ENCODE results near the gene ZNF274. TPM values are rescaled to one million over a fixed set of nuclear protein-coding genes. Genes with fewer than 3 reads are reported as not detected.

The ZNF274 gene
- polyA plus RNA-seq, 1 of the 3 experiments (the other 2 are of a cell fraction): 3.1 TPM

DNA sequence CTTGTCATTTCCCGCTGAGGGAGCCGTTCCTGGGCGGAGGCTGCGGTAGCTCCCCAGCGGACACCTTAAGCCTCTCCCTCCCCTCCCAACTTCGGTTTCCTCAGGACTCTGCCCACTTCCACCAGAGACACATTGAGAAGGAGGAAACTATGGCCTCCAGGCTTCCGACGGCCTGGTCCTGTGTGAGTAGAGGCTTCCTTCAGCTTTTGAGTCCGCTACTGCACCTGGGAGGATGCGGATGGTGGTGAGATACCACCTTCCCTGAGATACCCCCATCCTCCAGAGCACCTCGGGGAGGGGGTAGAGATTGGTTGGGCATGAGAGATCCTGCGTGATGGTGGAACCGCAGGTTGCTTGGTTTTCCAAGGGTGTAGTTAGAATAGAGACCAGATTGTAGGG lies 955 bp downstream of the ZNF274 start:
- peak overlapping the region; percentile 54 to 65 for H3K4me3 ChIP-seq (ENCODE audit: low read depth in 2 of 2, low read length in 1 of 2)
- peak overlapping the region; percentile 74 for H3K4me2 ChIP-seq
- POLR2A ChIA-PET: interaction anchor here (1.0 to 1.2 kb wide), 3 partner anchors 45 to 181 kb away, joined by 3 to 5 read pairs (median 4); partner anchors contain the start of genes ZNF135, ZNF544 and ZNF606
- H3K27ac ChIP-seq (ENCODE audit: low read depth in 2 of 2, low read length in 1 of 2): no peak overlapping the region; a peak in 1 of 4 replicates
- TF ChIP-seq RFX5 (IDR thresholded peaks at IDR 0.05; ENCODE audit: low read length) (no peak), FOXM1 (IDR thresholded peaks at IDR 0.05; ENCODE audit: low read depth) (no peak), TCF12 (IDR thresholded peaks at IDR 0.05) (no peak), FOXJ3 (CRISPR knock-in tag; IDR thresholded peaks at IDR 0.05) (no peak), RXRA (IDR thresholded peaks at IDR 0.05; ENCODE audit: borderline replicate concordance, low read depth) (no peak), EZH2phosphoT487 (IDR thresholded peaks at IDR 0.05; ENCODE audit: borderline replicate concordance, low read depth) (no peak), RAD21 (IDR thresholded peaks at IDR 0.05; ENCODE audit: low read length) (no peak), NFIC (IDR thresholded peaks at IDR 0.05; ENCODE audit: borderline replicate concordance) (no peak), ELF1 (IDR thresholded peaks at IDR 0.05) (no peak), FOSL2 (IDR thresholded peaks at IDR 0.05; ENCODE audit: borderline replicate concordance, low read depth) (no peak), MEF2A (IDR thresholded peaks at IDR 0.05; ENCODE audit: borderline replicate concordance, low read depth) (no peak), TAF1 (IDR thresholded peaks at IDR 0.05; ENCODE audit: borderline replicate concordance, low read depth, low read length) (no peak), CHD2 (IDR thresholded peaks at IDR 0.05; ENCODE audit: low read length, partially characterized antibody) (no peak)
- TF ChIP-seq, protein P1, sequence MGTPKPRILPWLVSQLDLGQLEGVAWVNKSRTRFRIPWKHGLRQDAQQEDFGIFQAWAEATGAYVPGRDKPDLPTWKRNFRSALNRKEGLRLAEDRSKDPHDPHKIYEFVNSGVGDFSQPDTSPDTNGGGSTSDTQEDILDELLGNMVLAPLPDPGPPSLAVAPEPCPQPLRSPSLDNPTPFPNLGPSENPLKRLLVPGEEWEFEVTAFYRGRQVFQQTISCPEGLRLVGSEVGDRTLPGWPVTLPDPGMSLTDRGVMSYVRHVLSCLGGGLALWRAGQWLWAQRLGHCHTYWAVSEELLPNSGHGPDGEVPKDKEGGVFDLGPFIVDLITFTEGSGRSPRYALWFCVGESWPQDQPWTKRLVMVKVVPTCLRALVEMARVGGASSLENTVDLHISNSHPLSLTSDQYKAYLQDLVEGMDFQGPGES (IDR thresholded peaks at IDR 0.05; ENCODE audit: low read depth, low read length): no peak
- TF ChIP-seq, protein P2, sequence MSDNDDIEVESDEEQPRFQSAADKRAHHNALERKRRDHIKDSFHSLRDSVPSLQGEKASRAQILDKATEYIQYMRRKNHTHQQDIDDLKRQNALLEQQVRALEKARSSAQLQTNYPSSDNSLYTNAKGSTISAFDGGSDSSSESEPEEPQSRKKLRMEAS (IDR thresholded peaks at IDR 0.05; ENCODE audit: low read depth): no peak
- TF ChIP-seq, protein P3, sequence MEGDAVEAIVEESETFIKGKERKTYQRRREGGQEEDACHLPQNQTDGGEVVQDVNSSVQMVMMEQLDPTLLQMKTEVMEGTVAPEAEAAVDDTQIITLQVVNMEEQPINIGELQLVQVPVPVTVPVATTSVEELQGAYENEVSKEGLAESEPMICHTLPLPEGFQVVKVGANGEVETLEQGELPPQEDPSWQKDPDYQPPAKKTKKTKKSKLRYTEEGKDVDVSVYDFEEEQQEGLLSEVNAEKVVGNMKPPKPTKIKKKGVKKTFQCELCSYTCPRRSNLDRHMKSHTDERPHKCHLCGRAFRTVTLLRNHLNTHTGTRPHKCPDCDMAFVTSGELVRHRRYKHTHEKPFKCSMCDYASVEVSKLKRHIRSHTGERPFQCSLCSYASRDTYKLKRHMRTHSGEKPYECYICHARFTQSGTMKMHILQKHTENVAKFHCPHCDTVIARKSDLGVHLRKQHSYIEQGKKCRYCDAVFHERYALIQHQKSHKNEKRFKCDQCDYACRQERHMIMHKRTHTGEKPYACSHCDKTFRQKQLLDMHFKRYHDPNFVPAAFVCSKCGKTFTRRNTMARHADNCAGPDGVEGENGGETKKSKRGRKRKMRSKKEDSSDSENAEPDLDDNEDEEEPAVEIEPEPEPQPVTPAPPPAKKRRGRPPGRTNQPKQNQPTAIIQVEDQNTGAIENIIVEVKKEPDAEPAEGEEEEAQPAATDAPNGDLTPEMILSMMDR (IDR thresholded peaks at IDR 0.05): no peak
- TF ChIP-seq, protein P4, sequence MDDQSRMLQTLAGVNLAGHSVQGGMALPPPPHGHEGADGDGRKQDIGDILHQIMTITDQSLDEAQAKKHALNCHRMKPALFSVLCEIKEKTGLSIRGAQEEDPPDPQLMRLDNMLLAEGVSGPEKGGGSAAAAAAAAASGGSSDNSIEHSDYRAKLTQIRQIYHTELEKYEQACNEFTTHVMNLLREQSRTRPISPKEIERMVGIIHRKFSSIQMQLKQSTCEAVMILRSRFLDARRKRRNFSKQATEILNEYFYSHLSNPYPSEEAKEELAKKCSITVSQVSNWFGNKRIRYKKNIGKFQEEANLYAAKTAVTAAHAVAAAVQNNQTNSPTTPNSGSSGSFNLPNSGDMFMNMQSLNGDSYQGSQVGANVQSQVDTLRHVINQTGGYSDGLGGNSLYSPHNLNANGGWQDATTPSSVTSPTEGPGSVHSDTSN (IDR thresholded peaks at IDR 0.05): no peak
- TF ChIP-seq, protein P5, sequence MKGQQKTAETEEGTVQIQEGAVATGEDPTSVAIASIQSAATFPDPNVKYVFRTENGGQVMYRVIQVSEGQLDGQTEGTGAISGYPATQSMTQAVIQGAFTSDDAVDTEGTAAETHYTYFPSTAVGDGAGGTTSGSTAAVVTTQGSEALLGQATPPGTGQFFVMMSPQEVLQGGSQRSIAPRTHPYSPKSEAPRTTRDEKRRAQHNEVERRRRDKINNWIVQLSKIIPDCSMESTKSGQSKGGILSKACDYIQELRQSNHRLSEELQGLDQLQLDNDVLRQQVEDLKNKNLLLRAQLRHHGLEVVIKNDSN (IDR thresholded peaks at IDR 0.05; ENCODE audit: borderline replicate concordance, low read depth): no peak
- no peaks in the 10 kb centered on the region for H3K9me2 ChIP-seq
- no peaks in the 10 kb centered on the region for H3K79me2 ChIP-seq (ENCODE audit: insufficient read depth)
- peak overlapping the region; percentile 92; the same call in 1 of the 2 replicates for H2AFZ ChIP-seq (ENCODE audit: low read depth)
- H3K27me3 ChIP-seq (ENCODE audit: insufficient read depth): no peaks in the 10 kb centered on the region
- H4K20me1 ChIP-seq (ENCODE audit: insufficient read depth): no peaks in the 10 kb centered on the region
- H3K9ac ChIP-seq: no peak overlapping the region
- H3F3A ChIP-seq (replicated peaks; ENCODE audit: insufficient read depth): peaks cover 3% of the 10 kb centered on the region
- CTCF ChIA-PET: interaction anchor here (0.6 kb wide), 1 partner anchor 69 kb away, joined by 3 read pairs; no protein-coding TSS in a partner anchor
- H3K36me3 ChIP-seq (replicated peaks in 1 of 2; ENCODE audit: control insufficient read depth in 1 of 2, insufficient read depth in 2 of 2, low read length in 1 of 2): peaks cover 0 to 25% of the 10 kb centered on the region in 2 experiments
- no peak for DNase-seq
- WGBS (ENCODE audit: low lambda C conversion rate): 66% methylated on average over 10 of the region's 13 CpGs
- H3K9me3 ChIP-seq: peaks cover 10% of the 10 kb centered on the region
- no peaks in the 10 kb centered on the region; a peak in 1 of 4 replicates for H3K4me1 ChIP-seq (ENCODE audit: control insufficient read depth in 1 of 2, insufficient read depth in 2 of 2, low read depth in 1 of 2, low read length in 1 of 2)
